Hypothalamus (tissue), 51 donors: ENCODE measurements around the gene TARBP1.
A peak's percentile ranks its signal among the peaks of the same experiment; 100 is the strongest.

Source experiments
- DNase-seq, 51 donors: peaks; one replicate each; lab custom pipeline; 2025; lab: John Stamatoyannopoulos, UW

The TARBP1 gene

GRCh38 chr1:234368320-234369032 lies 110.5 kb downstream of the TARBP1 start:
- peak in 2 of 51 donors; percentile 24 to 47 for DNase-seq

GRCh38 chr1:234362558-234362957 lies 116.4 kb downstream of the TARBP1 start:
- no peak for DNase-seq

GRCh38 chr1:234361102-234361603 lies 117.8 kb downstream of the TARBP1 start:
- no peak for DNase-seq

- DNase-seq = no peak
Observed at GRCh38 chr1:234357831-234358230, 121.1 kb downstream of the TARBP1 start.

- DNase-seq = peak in 15 of 51 donors; percentile 1 to 31 (median 10)
Observed at GRCh38 chr1:234356615-234357269, 122.2 kb downstream of the TARBP1 start.

- no peak for DNase-seq
Observed at GRCh38 chr1:234355782-234356510, 123.0 kb downstream of the TARBP1 start.

- DNase-seq = no peak
Observed at GRCh38 chr1:234348964-234349363, 130.0 kb downstream of the TARBP1 start.

- DNase-seq = no peak
Observed at GRCh38 chr1:234345237-234345636, 133.7 kb downstream of the TARBP1 start.

GRCh38 chr1:234342774-234343173 lies 136.2 kb downstream of the TARBP1 start:
- DNase-seq = no peak
